HG03135 (cell line): ENCODE data around the gene MAP3K9.

Experiments
- ATAC-seq: cut with Tn5 transposase; IDR thresholded peaks from one replicate; pipeline ENCODE4 v1.9.1; 2021; ENCODE audit warnings: mild to moderate bottlenecking, moderate library complexity; ENCODE audit not compliant: unreplicated experiment

MAP3K9 gene

DNA sequence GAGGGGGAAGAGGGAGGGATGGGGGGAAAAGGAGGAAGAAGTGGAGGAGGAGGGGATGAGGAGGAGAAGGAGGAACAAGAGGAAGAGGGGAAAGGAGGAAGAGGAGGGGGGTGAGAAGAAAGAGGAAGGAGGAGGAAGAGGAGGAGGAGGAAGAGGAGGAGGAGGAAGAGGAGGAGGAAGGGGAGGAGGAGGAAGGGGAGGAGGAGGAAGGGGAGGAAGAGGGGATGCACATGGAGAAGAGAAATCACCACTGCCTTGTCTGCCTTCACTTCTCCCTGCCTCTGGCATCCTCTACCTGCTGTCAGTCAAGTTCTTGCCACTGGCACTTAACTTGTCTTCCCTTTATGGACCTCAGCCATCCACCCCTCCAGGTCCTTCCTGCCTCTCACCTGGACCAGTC, 107.7 kb downstream of the MAP3K9 start:
- ATAC-seq = no peak

DNA sequence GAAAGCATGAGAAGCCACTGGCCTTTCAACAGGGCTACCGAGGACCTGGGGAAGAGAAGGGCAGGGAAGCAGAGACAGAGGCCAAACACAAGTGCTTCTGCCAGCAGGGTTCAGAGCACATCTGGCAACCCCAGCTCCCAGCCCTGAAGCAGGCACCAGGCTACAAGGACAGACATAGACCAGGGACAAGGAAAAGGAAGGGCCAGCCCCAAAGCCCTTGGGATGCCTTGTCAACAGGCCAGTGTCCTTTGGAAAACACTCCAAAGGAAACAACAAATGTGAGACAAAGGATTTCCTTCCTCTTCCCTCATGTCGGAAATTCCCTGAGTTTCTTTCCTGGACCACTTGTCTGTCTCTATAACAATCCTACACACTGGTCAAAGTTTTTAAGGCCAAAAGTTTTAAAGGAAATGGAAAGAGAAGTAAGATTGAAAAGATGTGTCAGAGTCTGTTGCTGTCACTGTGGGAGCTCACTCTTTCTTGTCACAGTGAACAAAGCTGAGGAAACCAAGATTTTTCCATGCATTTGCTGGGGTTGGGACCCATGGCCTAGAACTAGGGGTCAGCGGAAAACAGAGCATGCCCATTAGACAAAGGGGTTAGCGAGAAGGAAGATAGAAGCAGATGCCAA, 108.2 kb downstream of the MAP3K9 start:
- no peak for ATAC-seq

DNA sequence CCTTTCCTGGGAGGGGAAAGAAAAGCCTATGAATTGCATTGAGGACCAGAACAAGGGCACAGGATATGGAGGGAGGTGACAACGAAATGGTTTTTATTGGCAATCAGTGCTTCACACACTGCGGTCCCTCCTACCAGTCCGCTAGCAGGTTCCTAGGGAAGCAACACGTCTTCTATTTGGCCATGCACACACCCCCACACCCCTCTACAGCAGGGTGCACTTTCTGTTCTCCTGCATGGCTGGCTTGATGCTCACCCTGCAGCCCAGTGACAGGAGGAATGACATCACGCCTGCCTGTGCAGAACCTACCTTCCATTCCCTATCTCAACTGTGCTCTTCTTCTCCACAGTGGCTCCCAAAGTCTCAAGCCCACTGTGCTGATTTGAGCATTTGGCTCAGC, 109.7 kb downstream of the MAP3K9 start:
- ATAC-seq = no peak

DNA sequence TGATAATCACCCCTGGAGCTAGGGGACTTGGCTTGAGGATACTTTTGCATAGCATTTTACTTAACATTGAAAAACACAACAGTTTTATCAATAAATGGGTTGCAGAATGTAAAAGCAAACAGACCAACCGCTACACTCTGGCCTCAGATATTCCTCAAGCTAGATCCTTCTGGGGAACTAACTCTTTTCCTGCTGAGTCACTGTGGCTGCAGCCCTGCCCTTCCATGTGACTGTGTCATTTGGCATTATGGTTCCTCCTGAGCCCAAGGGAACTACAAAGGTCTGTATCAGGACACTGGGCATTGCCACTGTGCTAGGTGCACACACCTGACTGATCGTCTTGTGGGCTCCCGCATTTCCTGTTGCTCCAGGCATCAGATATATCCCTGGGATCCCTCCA, 111.0 kb downstream of the MAP3K9 start:
- no peak for ATAC-seq

DNA sequence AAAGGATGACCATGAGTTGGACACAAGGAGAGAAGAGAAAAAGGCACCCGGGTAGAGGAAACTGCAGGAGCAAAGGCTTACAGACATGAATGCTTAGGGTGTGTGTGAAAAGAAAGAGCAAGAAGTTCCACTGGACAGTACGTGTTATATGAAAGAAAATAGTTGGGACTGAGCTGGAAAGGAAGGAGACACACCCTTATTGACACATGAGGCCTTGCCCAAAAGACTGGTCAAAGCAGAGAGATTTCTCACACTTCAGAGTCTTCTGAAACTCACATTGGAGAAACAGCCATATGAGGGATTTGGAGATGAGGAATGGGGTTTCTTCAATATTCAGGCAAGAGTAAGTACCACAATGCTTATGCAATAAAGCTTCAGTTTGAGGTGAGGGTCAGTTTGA, 111.6 kb downstream of the MAP3K9 start:
- ATAC-seq = no peak

GRCh38 chr14:70696026-70696425, 113.3 kb downstream of the MAP3K9 start:
- ATAC-seq = no peak

- ATAC-seq = no peak
Observed at GRCh38 chr14:70692210-70692609, 117.1 kb downstream of the MAP3K9 start.

GRCh38 chr14:70685474-70686197, 123.7 kb downstream of the MAP3K9 start:
- ATAC-seq = no peak

DNA sequence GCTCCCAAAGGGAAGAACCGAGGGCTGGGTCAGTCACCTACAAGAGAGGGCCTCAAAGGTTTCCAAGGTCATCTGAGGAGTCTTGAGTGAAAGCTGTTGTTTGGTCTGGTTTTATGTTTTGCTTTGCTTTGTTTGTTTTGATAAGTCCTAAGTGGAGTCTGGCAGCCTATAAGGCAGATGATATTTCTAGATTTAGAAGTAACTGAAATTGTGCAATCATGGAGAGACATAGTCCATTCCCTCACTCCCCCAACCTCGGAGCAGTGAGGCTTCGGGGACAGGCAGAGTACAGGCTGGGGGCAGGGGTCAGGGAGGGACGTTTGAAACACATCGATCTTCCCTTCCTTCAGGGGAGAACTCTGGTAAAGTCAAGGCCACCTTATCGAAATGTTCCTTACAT, 125.3 kb downstream of the MAP3K9 start:
- ATAC-seq = no peak

- ATAC-seq = no peak
Observed at GRCh38 chr14:70680748-70681147, 128.6 kb downstream of the MAP3K9 start.

DNA sequence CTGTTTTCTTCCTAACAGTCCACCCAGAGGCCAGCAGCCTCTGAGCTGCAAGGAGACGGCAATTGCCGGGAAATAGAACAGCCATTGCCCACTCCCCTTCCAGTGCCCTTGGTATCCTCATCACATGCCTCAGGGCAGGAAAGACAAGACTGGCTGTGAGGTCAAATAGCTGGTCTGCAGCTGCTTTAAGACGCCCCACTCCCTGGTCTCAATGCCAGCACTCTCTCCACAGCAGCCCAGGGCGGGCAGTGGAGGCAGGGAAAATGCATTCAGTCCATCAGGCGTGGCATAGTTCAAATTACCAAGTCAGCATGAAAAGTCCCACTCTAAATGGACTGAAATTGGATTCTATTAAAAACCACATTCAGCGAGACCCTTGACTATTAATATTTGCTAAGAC, 132.0 kb downstream of the MAP3K9 start:
- ATAC-seq = no peak
